Stimulated activated CD8-positive, alpha-beta memory T cell treated with anti-CD3 and anti-CD28 coated beads, Interleukin-7, amount 100 ng/mL, for 1 hour (primary cell): ENCODE measurements around the gene ST6GAL1.

Experiments used
- DNase-seq, 2 donors: peaks; one replicate each; pipeline ENCODE4 v3.0.0-alpha.2; 2020; ENCODE audit warnings: low read depth in 2 of 2

ST6GAL1 gene

GRCh38 chr3:187077537-187077936, 147.2 kb downstream of the ST6GAL1 start:
- no peak for DNase-seq

GRCh38 chr3:187079090-187080022, 149.0 kb downstream of the ST6GAL1 start:
- no peak for DNase-seq

GRCh38 chr3:187080799-187081450, 150.6 kb downstream of the ST6GAL1 start:
- no peak for DNase-seq

GRCh38 chr3:187082758-187083375, 152.5 kb downstream of the ST6GAL1 start:
- DNase-seq: no peak

- no peak for DNase-seq
Measured at GRCh38 chr3:187084126-187084525, 153.8 kb downstream of the ST6GAL1 start.

GRCh38 chr3:187084580-187084979, 154.3 kb downstream of the ST6GAL1 start:
- DNase-seq: no peak

GRCh38 chr3:187085021-187085666, 154.8 kb downstream of the ST6GAL1 start:
- DNase-seq: no peak

- DNase-seq: no peak
Measured at GRCh38 chr3:187085933-187086332, 155.6 kb downstream of the ST6GAL1 start.

GRCh38 chr3:187086831-187087230, 156.5 kb downstream of the ST6GAL1 start:
- DNase-seq: no peak

- DNase-seq: no peak
Measured at GRCh38 chr3:187088701-187089100, 158.4 kb downstream of the ST6GAL1 start.

GRCh38 chr3:187093320-187093719, 163.0 kb downstream of the ST6GAL1 start:
- no peak for DNase-seq

- DNase-seq: no peak
Measured at GRCh38 chr3:187098923-187099512, 168.7 kb downstream of the ST6GAL1 start.

- peak; percentile 6 to 35 for DNase-seq
Measured at GRCh38 chr3:187101184-187102072, 171.1 kb downstream of the ST6GAL1 start.

GRCh38 chr3:187102073-187102634, 171.8 kb downstream of the ST6GAL1 start:
- no peak for DNase-seq

- DNase-seq: no peak
Measured at GRCh38 chr3:187103251-187103650, 172.9 kb downstream of the ST6GAL1 start.

GRCh38 chr3:187104342-187104741, 174.0 kb downstream of the ST6GAL1 start:
- DNase-seq: no peak

GRCh38 chr3:187104933-187105332, 174.6 kb downstream of the ST6GAL1 start:
- DNase-seq: no peak

GRCh38 chr3:187105700-187106099, 175.4 kb downstream of the ST6GAL1 start:
- no peak for DNase-seq

GRCh38 chr3:187107989-187108388, 177.7 kb downstream of the ST6GAL1 start:
- no peak for DNase-seq

GRCh38 chr3:187110156-187110555, 179.8 kb downstream of the ST6GAL1 start:
- no peak for DNase-seq
